GM18517 (cell line): Measurements from ENCODE around the gene DCC.

Experiments
- ATAC-seq: cut with Tn5 transposase; IDR thresholded peaks from one replicate; pipeline ENCODE4 v1.9.1; 2021; ENCODE audit warnings: mild to moderate bottlenecking, moderate library complexity; ENCODE audit not compliant: unreplicated experiment

The DCC gene

DNA sequence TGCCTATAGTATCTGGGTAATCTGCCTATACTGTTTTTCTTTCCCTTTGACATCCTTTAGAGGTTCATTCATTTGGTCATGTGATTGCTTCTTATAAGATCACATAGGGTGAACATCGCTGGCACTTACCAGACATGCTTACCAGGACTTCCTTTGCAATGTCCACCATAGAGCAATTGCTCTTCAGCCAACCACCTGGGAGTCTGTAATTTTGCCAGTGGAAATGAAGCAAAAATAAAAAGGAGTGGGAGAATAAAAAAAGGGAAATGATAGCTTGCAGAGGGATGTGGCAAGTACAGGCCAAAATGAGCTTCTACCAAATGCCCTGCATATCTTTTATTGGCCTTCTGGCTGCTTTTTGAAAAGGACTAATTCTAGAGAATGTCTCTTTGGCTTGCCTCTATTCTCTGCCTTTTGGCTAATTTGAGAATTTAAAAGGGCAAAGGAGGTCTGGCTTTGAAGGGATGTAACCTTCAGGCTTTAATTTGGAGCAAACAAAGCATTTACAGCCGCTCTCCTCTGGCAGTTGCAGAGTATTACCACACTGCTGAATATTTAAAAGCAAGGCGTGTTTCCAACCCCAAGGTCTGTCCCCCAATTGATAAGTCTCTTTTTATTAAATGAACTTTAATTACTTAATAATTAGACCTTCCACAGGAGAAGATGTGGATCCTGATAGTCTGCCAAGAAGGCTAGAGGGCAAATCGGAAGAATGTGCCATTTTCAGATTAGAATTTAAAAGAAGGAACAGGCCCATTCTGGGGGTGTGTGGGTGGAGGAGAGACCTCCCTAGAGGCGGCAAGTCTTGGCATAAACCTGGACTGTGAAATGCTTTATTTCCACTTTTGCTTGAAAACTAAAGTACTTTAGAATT is 557.9 kb downstream of the DCC start:
- ATAC-seq, result no peak

DNA sequence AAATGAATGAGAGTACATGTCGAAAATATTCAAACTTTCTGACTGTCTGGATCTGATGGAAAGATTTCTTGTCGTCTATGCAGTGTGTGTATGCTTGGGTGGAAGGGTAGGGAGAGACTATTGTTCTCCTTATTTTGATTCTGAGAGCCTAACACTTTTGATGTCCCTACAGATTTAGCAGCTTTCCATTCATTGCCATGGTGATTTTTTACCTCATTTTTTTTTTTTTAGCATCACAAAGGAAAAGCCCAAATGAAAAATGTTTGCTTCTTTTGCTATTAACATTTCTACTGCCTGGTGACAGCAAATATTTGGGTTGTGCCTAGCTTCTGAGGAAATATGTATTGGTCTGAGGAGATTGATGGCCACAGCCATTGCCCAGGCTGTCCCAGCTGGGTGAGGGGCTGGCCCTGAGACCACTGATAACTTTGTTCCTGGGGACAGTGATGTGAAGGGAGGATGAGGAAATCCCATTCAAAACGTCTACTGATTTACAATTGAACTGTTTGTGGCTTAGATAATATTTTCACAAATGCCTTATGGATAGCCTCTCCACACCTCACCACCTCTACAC is 558.6 kb downstream of the DCC start:
- ATAC-seq, result no peak

DNA sequence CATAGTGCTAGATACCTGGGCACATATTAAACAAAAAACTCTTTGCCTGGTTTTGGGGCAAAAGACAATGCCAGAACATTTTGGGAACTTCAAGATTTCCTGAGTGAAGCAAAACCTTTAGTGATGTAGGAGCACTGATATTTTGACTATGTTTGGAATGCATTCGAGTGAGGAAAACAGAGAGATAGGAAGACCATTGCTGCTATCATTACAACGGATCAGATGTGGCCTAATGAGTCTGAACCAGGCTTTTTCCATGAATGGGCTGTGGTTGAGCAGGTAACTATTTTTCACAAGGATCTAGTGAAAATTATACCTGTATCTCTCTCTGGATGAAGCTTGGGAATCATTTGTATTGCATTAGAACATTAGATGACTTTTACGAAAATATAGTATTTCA is 562.2 kb downstream of the DCC start:
- no peak for ATAC-seq

DNA sequence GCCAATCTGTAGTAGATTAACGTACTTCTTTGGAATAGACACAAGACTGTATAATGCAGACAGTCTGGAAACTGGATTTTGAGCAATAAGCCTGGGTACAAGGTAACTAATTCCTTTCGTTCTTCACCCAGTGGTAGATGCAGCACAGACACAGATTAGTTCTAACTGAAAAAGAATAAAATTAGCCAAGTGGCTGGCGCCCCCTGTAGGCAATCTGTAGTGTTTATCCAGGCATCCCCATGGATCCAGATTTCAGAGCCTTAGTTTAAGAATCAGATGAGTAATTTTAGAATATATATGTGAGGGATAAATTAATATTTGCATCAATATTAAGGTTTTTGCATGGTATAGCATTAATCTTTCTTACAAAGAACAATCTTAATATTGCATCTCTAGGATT is 563.9 kb downstream of the DCC start:
- no peak for ATAC-seq

DNA sequence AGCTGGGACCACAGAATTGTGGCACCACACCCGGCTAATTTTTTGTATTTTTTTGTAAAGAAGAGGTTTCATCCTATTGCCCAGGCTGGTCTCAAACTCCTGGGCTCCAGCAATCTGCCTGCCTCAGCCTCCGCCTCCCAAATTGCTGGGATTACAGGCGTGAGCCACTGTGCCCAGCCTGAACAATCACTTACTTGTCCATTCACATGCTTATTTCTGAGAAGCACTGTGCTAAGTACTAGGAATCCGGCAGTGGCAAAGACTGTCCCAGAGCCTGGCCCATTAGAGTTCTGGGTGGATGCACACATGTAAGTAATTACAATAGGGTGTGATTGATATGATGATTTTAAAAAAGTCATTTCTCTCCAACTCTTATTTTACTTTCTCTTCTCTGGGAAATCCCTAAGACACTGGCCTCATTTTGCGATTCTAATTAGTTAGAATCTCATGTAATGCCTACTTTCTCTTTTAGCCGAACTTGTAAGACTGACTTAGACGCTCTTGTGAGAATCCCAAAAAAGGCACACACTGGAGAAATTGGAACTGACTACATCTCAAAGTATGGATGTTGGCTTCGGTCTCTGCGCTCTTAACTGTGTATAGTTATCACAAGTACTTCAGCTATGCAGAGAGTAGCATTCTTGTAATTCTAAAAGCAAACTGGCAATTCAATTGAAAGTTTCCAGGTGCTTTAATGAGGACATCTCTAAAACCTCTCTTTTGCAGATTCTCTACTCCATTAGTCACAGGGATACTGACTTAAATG is 567.7 kb downstream of the DCC start:
- ATAC-seq, result no peak

DNA sequence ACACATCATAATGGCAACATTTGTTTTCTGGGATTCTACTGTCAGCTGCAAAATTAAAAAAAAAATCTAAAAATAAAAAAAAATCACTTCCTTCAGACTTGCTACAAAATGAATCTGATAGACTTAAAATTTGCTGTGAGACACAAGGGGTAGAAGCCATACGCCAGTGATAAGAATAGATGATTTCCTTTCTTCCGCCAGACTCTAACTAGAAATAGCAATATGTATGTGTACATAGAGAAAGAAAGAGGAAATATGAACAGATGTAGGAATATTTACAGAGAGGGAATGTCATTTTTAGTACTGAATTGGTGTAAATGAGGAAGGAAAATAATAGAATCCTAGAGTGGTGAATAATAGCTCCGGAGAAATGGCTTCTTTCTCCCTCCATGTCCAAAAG is 574.2 kb downstream of the DCC start:
- no peak for ATAC-seq

DNA sequence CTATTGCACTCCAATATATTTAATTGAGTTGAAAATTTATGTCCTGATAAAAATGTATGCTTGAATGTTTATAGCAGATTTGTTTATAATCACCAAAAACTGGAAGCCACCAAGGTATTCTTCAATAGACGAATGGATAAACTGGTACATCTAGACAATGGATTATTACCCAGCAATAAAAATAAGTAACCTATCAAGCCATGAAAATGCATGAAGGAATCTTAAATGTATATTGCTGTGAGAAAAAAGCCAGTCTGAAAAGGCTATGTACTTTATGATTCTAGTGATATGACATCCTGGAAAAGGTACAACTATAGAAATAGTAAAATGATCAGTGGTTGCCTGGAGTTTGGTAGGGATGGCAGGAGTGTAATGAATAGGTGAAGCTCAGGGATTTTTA is 580.7 kb downstream of the DCC start:
- ATAC-seq, result no peak

DNA sequence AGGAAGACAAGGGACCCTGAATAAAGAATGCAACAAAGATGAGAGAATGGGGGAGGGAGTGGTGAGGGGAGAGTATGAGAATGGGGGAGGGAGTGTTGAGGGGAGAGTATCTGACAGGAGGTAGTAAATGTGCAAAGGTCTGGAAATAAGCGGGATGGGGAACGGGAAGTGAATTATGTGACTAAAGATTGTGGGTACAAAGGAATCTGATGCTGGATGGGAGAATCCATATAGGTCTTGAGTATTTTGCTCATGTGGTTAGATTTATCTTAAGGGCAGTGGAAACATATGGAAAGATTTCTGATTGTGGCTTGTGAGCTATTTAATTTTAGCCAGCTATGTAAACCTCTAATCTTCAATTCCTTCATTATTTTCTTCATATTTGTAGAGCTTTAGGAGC is 593.4 kb downstream of the DCC start:
- no peak for ATAC-seq

DNA sequence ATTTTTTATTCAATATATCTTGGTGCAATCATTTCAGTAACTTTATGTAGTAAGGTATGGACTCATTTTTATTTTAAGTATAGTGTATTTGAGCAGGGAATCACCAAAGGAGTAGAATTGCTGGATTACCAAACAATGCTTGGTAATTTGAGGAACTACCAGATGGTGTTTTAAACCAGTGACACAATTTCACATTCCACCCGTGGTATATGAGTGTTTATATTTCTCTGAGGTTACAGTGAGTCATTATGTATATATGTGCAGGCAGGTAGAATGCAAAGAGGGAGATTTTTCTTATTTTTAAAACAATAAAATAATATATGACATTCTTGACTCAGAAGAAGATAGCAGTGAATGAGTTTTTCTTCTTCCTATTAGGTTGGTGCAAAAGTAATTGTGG is 596.9 kb downstream of the DCC start:
- ATAC-seq, result no peak

DNA sequence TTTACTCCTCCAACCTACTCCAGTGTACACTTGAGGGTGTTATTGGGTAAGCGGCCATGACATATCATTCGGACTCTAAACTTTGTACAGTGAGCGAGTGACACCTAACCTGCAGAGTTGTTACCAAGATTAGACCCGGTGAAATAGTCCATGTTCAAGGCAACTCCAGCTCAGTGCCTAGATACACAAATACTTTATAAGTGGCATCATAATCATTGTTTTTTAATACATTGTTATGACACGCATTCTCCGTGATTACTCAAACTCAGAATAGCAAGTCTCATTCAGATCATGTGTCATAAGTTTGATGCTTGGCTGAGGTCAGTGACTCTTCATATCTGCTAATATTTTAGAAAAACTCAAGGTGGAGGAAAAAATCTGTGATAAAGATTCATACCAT is 597.8 kb downstream of the DCC start:
- no peak for ATAC-seq

DNA sequence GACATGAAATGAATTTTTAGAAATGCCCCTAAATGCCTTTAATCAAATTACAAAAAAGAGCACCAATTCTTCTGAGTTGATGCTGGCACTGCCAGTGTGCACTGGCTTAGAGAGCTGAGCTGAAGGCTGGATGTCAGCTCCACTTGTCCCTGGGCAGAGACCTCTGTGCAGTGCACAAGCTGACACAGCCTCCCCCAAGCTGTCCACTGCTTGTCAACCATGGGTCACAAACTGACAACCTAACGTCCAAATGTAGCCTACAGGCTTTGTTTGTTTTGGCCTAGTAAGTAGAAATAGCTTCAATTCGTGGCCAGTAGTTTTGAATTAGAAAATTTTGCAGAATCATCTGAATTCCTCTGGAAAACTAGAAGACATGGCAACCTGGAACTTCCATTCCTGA is 605.6 kb downstream of the DCC start:
- no peak for ATAC-seq

DNA sequence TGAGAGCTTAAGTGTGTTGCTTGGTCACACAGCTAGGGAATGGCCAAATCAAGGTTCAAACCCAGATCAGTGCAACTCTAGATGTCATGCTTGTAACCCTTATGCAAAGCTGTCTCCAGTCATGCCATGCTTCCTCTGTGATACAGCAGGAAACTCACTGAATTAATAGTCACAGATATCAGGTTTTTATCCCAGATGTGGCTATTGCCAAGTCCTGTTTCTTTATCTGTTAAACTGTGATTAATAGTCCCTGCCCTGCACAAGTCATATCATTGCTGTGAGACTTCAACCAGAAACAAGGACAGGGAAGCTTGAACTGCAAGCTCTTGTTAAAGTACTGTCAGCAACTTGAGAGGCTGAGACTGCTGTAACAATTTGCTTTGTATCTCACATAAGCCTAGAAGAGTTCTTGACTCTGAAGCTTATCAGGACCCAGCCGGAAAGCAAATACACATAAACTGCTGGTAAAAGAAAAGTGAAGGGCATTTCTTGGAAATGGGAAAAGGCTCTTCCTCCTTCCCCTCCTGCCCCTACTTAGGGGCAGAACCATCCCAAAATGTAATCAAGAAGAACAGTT is 609.0 kb downstream of the DCC start:
- no peak for ATAC-seq

DNA sequence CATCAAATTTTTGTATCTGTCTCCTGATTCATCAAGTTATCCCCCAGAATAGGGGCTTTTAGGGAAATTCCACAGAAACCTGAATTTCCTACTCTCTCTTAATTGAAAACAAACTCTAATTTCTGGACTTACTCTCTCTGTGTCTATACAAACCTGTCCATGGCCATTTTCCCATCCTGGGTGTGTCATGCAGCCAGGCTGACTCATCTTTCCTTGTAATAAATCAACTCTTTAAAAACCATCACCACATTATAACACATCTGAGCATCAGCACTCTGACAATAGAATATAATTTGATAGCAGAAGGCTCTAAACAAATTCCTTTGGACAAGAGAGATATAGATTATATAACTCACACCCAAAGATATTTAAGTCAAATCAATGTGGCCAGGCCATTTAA is 610.2 kb downstream of the DCC start:
- no peak for ATAC-seq

DNA sequence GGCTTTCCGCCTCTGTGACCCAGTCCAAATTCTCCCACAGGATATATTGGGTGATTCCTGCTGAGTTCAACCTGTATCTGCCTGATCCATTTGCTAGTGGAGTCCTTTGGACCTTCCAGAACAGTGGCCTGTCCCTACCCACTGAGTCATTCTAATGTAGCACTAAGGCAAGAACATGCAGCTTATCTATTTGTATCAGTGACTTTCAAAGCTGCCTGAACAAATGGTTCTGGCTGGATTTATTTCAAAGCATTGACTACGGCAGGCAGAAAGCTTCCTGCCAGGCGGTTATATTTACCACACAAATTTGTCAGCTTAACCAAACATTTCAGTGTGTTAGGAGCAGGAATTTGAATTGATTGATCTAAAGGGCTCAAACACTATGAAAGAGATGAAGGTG is 613.4 kb downstream of the DCC start:
- ATAC-seq, result no peak

DNA sequence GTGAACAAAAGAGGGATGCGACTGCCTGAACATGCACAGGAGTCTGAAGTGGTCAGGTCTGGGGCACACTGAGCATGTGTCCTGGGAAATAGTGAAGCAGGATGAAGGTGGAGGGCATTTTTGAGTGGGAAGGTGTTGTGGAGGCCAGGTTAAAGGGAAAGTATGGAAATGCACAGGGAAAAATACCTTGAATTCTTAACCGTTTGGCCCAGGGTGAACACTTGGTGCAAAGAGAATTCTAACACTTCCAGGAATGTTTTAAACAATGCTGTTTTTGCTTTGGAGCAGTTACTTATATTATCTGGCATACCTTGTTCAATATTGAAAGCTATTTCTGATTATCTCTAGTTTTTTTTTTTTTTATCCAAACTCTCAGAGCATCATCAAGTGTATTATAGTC is 623.5 kb downstream of the DCC start:
- no peak for ATAC-seq

DNA sequence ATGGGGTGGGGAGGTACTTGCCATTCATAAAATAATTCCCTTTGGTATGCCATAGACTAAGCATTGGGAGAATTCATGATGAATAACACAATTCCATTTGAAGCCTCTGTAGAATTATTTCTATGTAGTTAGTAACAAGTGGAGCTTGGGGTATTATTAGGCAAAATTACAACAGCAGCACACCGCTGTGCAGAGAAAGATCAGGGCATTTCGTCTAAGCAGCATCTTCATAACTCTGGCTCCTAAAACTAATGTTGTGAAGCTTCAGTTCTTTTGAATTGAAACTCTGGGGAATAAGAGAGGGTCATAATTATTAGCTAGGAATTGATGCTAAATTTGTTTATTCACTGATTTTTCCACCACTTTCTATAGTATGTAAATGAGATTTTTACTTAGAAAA is 630.7 kb downstream of the DCC start:
- ATAC-seq, result no peak

DNA sequence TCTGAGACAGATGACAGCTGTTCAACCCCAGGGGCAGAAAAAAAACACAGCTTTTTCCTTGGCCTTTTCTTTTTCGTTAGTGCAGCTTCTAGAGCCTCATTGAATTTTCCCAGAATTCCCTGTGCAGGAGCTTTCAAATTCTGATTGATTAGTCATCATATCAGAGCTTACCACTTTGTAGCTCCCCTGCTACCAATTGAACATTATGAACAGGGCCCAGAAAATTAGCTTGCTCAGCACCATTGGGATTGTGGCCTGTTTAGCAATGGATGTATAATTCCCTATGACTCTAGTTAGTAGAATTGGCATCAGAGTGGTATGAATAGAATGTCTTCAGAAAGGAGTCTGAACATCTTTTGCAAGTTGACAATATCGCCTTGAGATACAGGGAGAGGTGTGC is 631.1 kb downstream of the DCC start:
- ATAC-seq, result no peak

DNA sequence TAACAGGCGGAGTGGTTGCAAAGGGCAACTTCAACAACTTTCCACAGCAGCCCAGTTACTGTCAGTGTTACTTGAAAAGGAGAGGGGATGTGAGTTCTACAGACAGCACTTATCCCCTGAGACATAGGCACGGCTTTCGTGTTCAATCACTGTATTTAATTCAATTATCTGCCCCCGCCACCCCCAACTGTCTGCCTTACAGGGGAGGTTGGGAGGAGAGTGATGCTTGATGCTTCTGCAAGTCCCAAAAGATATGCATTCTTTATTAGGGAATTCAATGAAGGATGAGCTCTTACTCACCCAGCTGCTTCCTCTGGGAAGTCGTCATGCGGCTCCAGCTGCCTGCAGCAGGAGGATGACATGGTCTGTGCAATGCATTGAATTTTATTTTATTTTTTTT is 639.9 kb downstream of the DCC start:
- no peak for ATAC-seq

DNA sequence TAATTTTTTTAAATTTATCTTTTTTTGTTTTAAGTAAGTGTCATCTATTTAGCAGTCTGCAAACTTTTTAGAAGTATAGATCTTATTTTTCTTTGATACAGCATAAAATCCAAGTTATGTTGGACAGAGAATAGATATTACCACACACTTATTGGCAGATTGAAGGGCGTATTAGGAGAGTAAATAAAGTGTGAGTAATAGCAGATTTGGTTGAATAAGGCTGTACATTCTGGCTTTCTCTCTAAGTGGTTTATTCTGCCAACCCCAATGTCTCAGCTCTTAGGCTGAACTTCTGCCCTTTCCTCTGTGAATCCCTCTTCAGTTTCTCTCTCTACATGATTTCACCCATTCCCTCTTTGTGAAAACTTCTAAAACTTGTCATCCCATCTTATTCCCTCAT is 651.2 kb downstream of the DCC start:
- ATAC-seq, result no peak

DNA sequence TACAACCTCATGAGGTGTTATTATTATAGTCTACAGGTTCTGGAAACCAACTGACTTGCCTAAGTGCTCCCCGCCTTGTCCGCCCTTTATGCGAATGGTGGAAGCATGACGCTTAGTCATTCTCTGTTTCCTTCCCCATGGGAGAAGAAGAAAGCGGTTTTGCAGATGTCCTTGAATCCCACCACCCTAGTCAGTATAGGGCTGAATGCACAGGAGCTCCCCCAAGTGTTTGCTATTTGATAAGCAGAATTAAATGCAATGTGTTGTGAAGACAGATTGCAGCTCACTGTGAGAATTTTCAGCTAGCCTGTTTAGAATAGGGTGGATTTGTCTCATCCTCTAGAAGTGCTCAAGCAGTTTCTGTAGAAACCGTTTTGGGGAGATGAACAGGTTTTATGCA is 652.0 kb downstream of the DCC start:
- ATAC-seq, result no peak

DNA sequence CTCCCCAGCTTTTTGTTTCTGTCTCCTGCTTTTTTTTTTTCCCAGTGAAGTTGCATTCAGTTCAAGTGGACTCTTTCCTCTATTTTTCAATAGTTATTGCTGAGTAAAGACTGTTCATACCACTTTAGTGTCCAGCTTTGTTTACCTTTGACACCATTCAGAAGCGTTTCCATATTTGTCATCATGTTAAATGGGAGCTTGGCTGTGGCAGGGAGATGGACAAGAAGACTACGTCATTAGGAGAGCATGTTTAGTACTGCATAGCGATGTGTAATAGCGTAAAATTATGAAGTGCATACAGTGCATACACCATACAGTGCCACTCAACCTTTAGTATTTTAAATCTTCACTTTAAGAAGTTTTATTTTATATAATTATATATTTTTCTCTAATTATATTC is 655.9 kb downstream of the DCC start:
- no peak for ATAC-seq

DNA sequence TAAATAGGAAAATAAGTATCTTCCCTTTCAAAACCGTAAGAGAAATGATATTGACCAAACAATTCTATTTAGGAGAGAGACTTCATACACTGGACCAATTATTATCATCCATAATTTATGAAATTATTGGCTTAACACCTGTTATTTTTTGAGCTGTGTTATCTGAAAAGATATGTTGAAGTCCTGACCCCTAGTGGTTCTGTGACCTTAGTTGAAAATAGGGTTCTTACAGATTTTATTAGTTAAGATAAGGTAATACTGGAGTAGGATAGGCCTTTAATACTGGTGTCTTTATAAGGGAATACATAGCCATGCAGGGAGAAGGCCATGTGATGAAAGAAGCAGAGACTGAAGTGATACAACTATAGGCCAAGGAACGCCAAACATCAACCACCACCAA is 659.6 kb downstream of the DCC start:
- ATAC-seq, result no peak
